ENCODE results near the gene ITPKC.

The ITPKC gene

GRCh38 chr19:40719414-40719894 lies 2.5 kb downstream of the ITPKC start:
- no peak for TF ChIP-seq TCF12 (IDR thresholded peaks at IDR 0.05; ENCODE audit: low read depth)
- TF ChIP-seq TEAD4 (IDR thresholded peaks at IDR 0.05): no peak
- no peak for TF ChIP-seq YY1 (IDR thresholded peaks at IDR 0.05; ENCODE audit: low read depth)
- no peak for TF ChIP-seq TAF1 (IDR thresholded peaks at IDR 0.05; ENCODE audit: low read depth)
- TF ChIP-seq EGR1 (IDR thresholded peaks at IDR 0.05): no peak
- no peak for TF ChIP-seq ZBTB7A (IDR thresholded peaks at IDR 0.05; ENCODE audit: low read depth)
- no peak for TF ChIP-seq REST (IDR thresholded peaks at IDR 0.05; ENCODE audit: low read depth)
- TF ChIP-seq EP300 (IDR thresholded peaks at IDR 0.05; ENCODE audit: borderline replicate concordance): no peak
- no peak for TF ChIP-seq FOXM1 (IDR thresholded peaks at IDR 0.05; ENCODE audit: borderline replicate concordance, low read depth)
- TF ChIP-seq CREB1 (IDR thresholded peaks at IDR 0.05; ENCODE audit: low read depth): no peak
- TF ChIP-seq CEBPB (IDR thresholded peaks at IDR 0.05): no peak
- no peak for TF ChIP-seq RAD21 (IDR thresholded peaks at IDR 0.05; ENCODE audit: low read depth)
- TF ChIP-seq, protein P1, sequence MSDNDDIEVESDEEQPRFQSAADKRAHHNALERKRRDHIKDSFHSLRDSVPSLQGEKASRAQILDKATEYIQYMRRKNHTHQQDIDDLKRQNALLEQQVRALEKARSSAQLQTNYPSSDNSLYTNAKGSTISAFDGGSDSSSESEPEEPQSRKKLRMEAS (IDR thresholded peaks at IDR 0.05): no peak
- TF ChIP-seq NFIC (IDR thresholded peaks at IDR 0.05): no peak
- TF ChIP-seq, protein P2, sequence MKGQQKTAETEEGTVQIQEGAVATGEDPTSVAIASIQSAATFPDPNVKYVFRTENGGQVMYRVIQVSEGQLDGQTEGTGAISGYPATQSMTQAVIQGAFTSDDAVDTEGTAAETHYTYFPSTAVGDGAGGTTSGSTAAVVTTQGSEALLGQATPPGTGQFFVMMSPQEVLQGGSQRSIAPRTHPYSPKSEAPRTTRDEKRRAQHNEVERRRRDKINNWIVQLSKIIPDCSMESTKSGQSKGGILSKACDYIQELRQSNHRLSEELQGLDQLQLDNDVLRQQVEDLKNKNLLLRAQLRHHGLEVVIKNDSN (IDR thresholded peaks at IDR 0.05): no peak

- TF ChIP-seq TCF12 (IDR thresholded peaks at IDR 0.05; ENCODE audit: low read depth) (no peak), EGR1 (IDR thresholded peaks at IDR 0.05) (no peak), ZBTB7A (IDR thresholded peaks at IDR 0.05; ENCODE audit: low read depth) (no peak), NFIC (IDR thresholded peaks at IDR 0.05) (no peak), CREB1 (IDR thresholded peaks at IDR 0.05; ENCODE audit: low read depth) (no peak), EP300 (IDR thresholded peaks at IDR 0.05; ENCODE audit: borderline replicate concordance) (no peak)
These were observed 4.2 kb downstream of the ITPKC start for GRCh38 chr19:40721140-40721486.

DNA sequence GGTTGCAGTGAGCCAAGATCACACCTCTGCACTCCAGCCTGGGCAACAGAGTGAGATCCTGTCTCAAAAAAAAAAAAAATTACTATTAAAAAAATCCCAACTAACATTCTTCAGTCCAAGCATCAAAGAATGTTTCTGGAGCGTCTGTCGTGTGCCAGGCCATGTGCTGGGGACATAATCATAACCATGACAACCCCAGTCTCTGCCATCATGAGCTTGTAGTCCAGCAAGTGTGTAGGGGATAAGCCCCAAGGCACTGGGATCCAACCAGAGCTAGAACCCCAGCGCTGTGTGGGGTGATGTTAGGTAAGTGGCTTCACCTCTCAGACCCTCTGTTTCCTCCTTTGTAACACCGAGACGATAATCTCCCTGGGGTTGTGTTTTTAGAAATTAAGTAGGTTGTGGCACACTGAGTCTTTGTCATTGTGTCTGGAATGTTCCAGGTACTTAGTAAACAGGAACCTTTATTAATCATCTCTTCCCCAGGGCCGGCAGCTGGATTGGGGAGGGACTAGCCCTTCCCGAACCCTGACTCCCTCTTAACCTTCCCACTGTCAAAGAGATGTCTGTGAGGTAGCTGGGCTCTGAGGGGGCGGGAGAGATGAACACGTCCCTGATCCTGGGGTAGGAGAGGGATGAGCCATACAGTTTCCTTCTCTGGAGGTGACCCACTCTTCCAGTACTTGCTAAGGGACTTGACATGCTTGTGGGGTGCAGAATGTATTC lies 5.2 kb downstream of the ITPKC start:
- TF ChIP-seq TCF12 (IDR thresholded peaks at IDR 0.05; ENCODE audit: low read depth) (no peak), TAF1 (IDR thresholded peaks at IDR 0.05; ENCODE audit: low read depth) (no peak), CEBPB (IDR thresholded peaks at IDR 0.05) (no peak), CREB1 (IDR thresholded peaks at IDR 0.05; ENCODE audit: low read depth) (no peak), REST (IDR thresholded peaks at IDR 0.05; ENCODE audit: low read depth) (no peak), TEAD4 (IDR thresholded peaks at IDR 0.05) (no peak), FOXM1 (IDR thresholded peaks at IDR 0.05; ENCODE audit: borderline replicate concordance, low read depth) (no peak), EGR1 (IDR thresholded peaks at IDR 0.05) (no peak), RAD21 (IDR thresholded peaks at IDR 0.05; ENCODE audit: low read depth) (no peak), NFIC (IDR thresholded peaks at IDR 0.05) (no peak), ZBTB7A (IDR thresholded peaks at IDR 0.05; ENCODE audit: low read depth) (no peak), YY1 (IDR thresholded peaks at IDR 0.05; ENCODE audit: low read depth) (no peak), EP300 (IDR thresholded peaks at IDR 0.05; ENCODE audit: borderline replicate concordance) (no peak)
- TF ChIP-seq, protein P2 (IDR thresholded peaks at IDR 0.05): no peak
- TF ChIP-seq, protein P1 (IDR thresholded peaks at IDR 0.05): no peak

DNA sequence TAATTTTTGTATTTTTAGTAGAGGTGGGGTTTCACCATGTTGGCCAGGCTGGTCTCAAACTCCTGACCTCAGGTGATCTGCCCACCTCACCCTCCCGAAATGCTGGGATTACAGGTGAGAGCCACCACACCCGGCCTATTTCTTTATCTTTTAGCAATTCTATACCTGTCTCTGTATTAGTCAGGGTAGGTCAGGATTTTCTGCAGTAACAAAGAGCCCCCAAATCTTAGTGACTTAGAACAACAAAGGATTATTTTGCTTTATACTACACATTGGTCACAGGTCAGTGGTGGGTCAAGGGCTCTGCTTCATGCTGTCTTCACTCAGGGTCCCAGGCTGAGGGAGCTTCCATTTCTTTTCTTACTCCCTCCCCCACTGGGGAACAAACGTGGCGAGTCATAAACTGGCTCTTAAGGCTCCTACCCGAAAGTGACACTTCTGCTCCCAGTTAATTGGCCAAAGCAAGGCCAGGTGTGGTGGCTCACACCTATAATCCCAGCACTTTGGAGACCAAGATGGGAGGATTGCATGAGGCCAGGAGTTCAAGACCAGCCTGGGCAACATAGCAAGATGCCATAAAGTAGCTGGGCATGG lies 6.8 kb downstream of the ITPKC start:
- TF ChIP-seq RAD21 (IDR thresholded peaks at IDR 0.05; ENCODE audit: low read depth) (no peak), EGR1 (IDR thresholded peaks at IDR 0.05) (no peak), ZBTB7A (IDR thresholded peaks at IDR 0.05; ENCODE audit: low read depth) (no peak), FOXM1 (IDR thresholded peaks at IDR 0.05; ENCODE audit: borderline replicate concordance, low read depth) (no peak), TAF1 (IDR thresholded peaks at IDR 0.05; ENCODE audit: low read depth) (no peak)
- TF ChIP-seq, protein P2 (IDR thresholded peaks at IDR 0.05): no peak

GRCh38 chr19:40724315-40724714 lies 7.4 kb downstream of the ITPKC start:
- TF ChIP-seq ZBTB7A (IDR thresholded peaks at IDR 0.05; ENCODE audit: low read depth) (no peak), EP300 (IDR thresholded peaks at IDR 0.05; ENCODE audit: borderline replicate concordance) (no peak)
